ENCODE measurements around the gene NKAIN2. TPM values are rescaled to one million over a fixed set of nuclear protein-coding genes. Genes with fewer than 3 reads are reported as not detected.

The NKAIN2 gene
- total RNA-seq, 1 experiment from 2014 or later, result 2.2 TPM

- DNase-seq (ENCODE audit: low spot score), result no peak
- Histone ChIP-seq H3K4me3 (ENCODE audit: low read depth, low read length, poor library complexity, severe bottlenecking) (no peak overlapping the region), H3K36me3 (ENCODE audit: insufficient read depth, low read length, poor library complexity, severe bottlenecking) (no peaks in the 10 kb centered on the region), H3K27me3 (replicated peaks; ENCODE audit: insufficient read depth, low read depth, low read length, poor library complexity) (no peaks in the 10 kb centered on the region), H3K27ac (ENCODE audit: low read depth, low read length, poor library complexity, severe bottlenecking) (no peak overlapping the region), H3K4me1 (ENCODE audit: insufficient read depth, low read length, poor library complexity, severe bottlenecking) (no peaks in the 10 kb centered on the region), H3K9me3 (ENCODE audit: low read depth, low read length, poor library complexity, severe bottlenecking) (no peaks in the 10 kb centered on the region)
- POLR2A ChIA-PET (ENCODE audit: low non-redundant PET), result no interaction called here
- CTCF ChIA-PET, result no interaction called here
- intact Hi-C loops (cut with micrococcal nuclease; ENCODE audit: unreplicated experiment), result no loop called here
- BruUV-seq (replicated peaks), result no TSS peak
- TF ChIP-seq CTCF (conservative IDR thresholded peaks at IDR 0.05; ENCODE audit: low read depth, low read length), result no peak
- no peak for TF ChIP-seq EZH2 (IDR thresholded peaks at IDR 0.05; ENCODE audit: borderline replicate concordance, low read depth, low read length, poor library complexity, severe bottlenecking)
Observed at GRCh38 chr6:123990376-123990775, 186.7 kb downstream of the NKAIN2 start.

- DNase-seq (ENCODE audit: low spot score), result no peak
- BruUV-seq (replicated peaks), result no TSS peak
- no peaks in the 10 kb centered on the region for H3K9me3 ChIP-seq (ENCODE audit: low read depth, low read length, poor library complexity, severe bottlenecking)
- intact Hi-C loops (cut with micrococcal nuclease; ENCODE audit: unreplicated experiment), result no loop called here
- POLR2A ChIA-PET (ENCODE audit: low non-redundant PET), result no interaction called here
- no peaks in the 10 kb centered on the region for H3K27me3 ChIP-seq (replicated peaks; ENCODE audit: insufficient read depth, low read depth, low read length, poor library complexity)
- no peak overlapping the region for H3K4me3 ChIP-seq (ENCODE audit: low read depth, low read length, poor library complexity, severe bottlenecking)
- CTCF ChIA-PET, result no interaction called here
- TF ChIP-seq EZH2 (IDR thresholded peaks at IDR 0.05; ENCODE audit: borderline replicate concordance, low read depth, low read length, poor library complexity, severe bottlenecking) (no peak), CTCF (conservative IDR thresholded peaks at IDR 0.05; ENCODE audit: low read depth, low read length) (no peak)
- no peaks in the 10 kb centered on the region for H3K4me1 ChIP-seq (ENCODE audit: insufficient read depth, low read length, poor library complexity, severe bottlenecking)
- H3K36me3 ChIP-seq (ENCODE audit: insufficient read depth, low read length, poor library complexity, severe bottlenecking), result no peaks in the 10 kb centered on the region
- H3K27ac ChIP-seq (ENCODE audit: low read depth, low read length, poor library complexity, severe bottlenecking), result no peak overlapping the region
Observed at GRCh38 chr6:123994168-123994567, 190.5 kb downstream of the NKAIN2 start.

- ChIA-PET CTCF (no interaction called here), POLR2A (ENCODE audit: low non-redundant PET) (no interaction called here)
- Histone ChIP-seq H3K27ac (ENCODE audit: low read depth, low read length, poor library complexity, severe bottlenecking) (no peak overlapping the region), H3K9me3 (ENCODE audit: low read depth, low read length, poor library complexity, severe bottlenecking) (no peaks in the 10 kb centered on the region), H3K4me3 (ENCODE audit: low read depth, low read length, poor library complexity, severe bottlenecking) (no peak overlapping the region), H3K27me3 (replicated peaks; ENCODE audit: insufficient read depth, low read depth, low read length, poor library complexity) (no peaks in the 10 kb centered on the region), H3K36me3 (ENCODE audit: insufficient read depth, low read length, poor library complexity, severe bottlenecking) (no peaks in the 10 kb centered on the region), H3K4me1 (ENCODE audit: insufficient read depth, low read length, poor library complexity, severe bottlenecking) (no peaks in the 10 kb centered on the region)
- BruUV-seq (replicated peaks), result no TSS peak
- DNase-seq (ENCODE audit: low spot score), result no peak
- intact Hi-C loops (cut with micrococcal nuclease; ENCODE audit: unreplicated experiment), result no loop called here
- TF ChIP-seq CTCF (conservative IDR thresholded peaks at IDR 0.05; ENCODE audit: low read depth, low read length) (no peak), EZH2 (IDR thresholded peaks at IDR 0.05; ENCODE audit: borderline replicate concordance, low read depth, low read length, poor library complexity, severe bottlenecking) (no peak)
Observed at GRCh38 chr6:123994891-123995635, 191.4 kb downstream of the NKAIN2 start.
